Spleen (tissue), 11 donors: Measurements from ENCODE around the gene MRPS25. TPM values are rescaled to one million over a fixed set of nuclear protein-coding genes. Genes with fewer than 3 reads are reported as not detected.
A peak's percentile ranks its signal among the peaks of the same experiment; 100 is the strongest.

Experiments used
- DNase-seq: peaks from one replicate; pipeline ENCODE4 v3.0.0-alpha.2; 2020
- H3K27ac ChIP-seq, 8 donors: fragments of 200-600 bp; sonication (generic) in 7 of 8; 1 replicate in 4 of 8; 2 replicates in 4 of 8; pipeline versions ENCODE4 v1.5.0 to v1.8.0; 2016 to 2021; ENCODE audit warnings: inconsistent platforms in 4 of 8, mild to moderate bottlenecking in 4 of 8, moderate library complexity in 1 of 8
- H3K27me3 ChIP-seq, 7 donors: fragments of 200-600 bp; sonication (generic) in 6 of 7; replicated peaks in 1 of 7; 1 replicate in 4 of 7; 2 replicates in 3 of 7; pipeline versions ENCODE4 v1.5.0 to v1.8.0; 2016 to 2021; ENCODE audit warnings: inconsistent platforms in 3 of 7, mild to moderate bottlenecking in 1 of 7
- H3K36me3 ChIP-seq, 6 donors: fragments of 200-600 bp; sonication (generic) in 5 of 6; 1 replicate in 4 of 6; 2 replicates in 2 of 6; pipeline versions ENCODE4 v1.5.0 to v1.8.0; 2016 to 2021; ENCODE audit warnings: inconsistent platforms in 2 of 6
- H3K4me1 ChIP-seq, 6 donors: fragments of 200-600 bp; sonication (generic) in 5 of 6; 1 replicate in 3 of 6; 2 replicates in 3 of 6; pipeline versions ENCODE4 v1.5.0 to v1.8.0; 2016 to 2021; ENCODE audit warnings: inconsistent platforms in 3 of 6
- H3K4me3 ChIP-seq, 8 donors: fragments of 200-600 bp; sonication (generic) in 7 of 8; 1 replicate in 4 of 8; 2 replicates in 4 of 8; pipeline versions ENCODE4 v1.5.0 to v1.8.0; 2016 to 2021; ENCODE audit warnings: inconsistent platforms in 4 of 8, mild to moderate bottlenecking in 4 of 8, moderate library complexity in 2 of 8
- H3K9me3 ChIP-seq, 8 donors: fragments of 200-600 bp; sonication (generic) in 7 of 8; 1 replicate in 4 of 8; 2 replicates in 4 of 8; pipeline versions ENCODE4 v1.5.0 to v1.8.0; 2016 to 2021; ENCODE audit warnings: inconsistent platforms in 4 of 8
- POLR2A ChIP-seq, 3 donors: fragments of 450-650 bp; IDR thresholded peaks; one replicate each; pipeline ENCODE4 v1.5.1; 2017; ENCODE audit warnings: antibody characterized with exemption in 3 of 3, mild to moderate bottlenecking in 1 of 3
- POLR2AphosphoS5 ChIP-seq, 3 donors: sonication (generic); formaldehyde crosslinking; IDR thresholded peaks; one replicate each; pipeline ENCODE4 v1.5.1; 2017; ENCODE audit warnings: antibody characterized with exemption in 3 of 3
- WGBS, 5 donors: extraction: QIAGEN DNeasy Blood & Tissue Kit in 3 of 5; methylation state at CpG; one replicate each; pipeline versions ENCODE4 v1.1.5 to v1.1.7; 2013 to 2018; 5-methylcytosine and 5-hydroxymethylcytosine counted together
- intact Hi-C: fragments of 100-400 bp; cut with DNase I; formaldehyde crosslinking; loops from one replicate; pipeline ENCODE4 v1.15.0; 2023; ENCODE audit warnings: low total_unique reads
- polyA plus RNA-seq, 3 donors: library from polyadenylated mRNA; stranded (reverse); fragments of 200-250 nt; gene quantifications; one replicate each; pipeline ENCODE4 v1.2.1, GENCODE V29; 2013
- total RNA-seq, 7 donors: library from RNA; depleted of rRNA in 3 of 7; stranded (reverse); fragments of >200 nt in 3 of 7; fragmentation: NEBNext Ultra II Directional in 4 of 7; extraction: Animal tissue kit (Norgen Biotek cat#: 25700) in 4 of 7; gene quantifications; one replicate each; pipeline versions ENCODE4 v1.1.0 to v1.2.1, GENCODE V29; 2016 to 2021
- TF ChIP-seq, protein P1 (sequence below), 11 experiments: fragments of 200-600 bp in 7 of 11; fragments of 450-650 bp in 4 of 11; sonication (generic) in 4 of 11; IDR thresholded peaks in 8 of 11; conservative IDR thresholded peaks in 3 of 11; 1 replicate in 7 of 11; 2 replicates in 4 of 11; pipeline versions ENCODE4 v1.4.0 to v1.8.0; 2016 to 2021; ENCODE audit warnings: antibody characterized with exemption in 11 of 11, inconsistent platforms in 4 of 11, mild to moderate bottlenecking in 1 of 11
- donor health status: healthy with polysubstance abuse.
- donor health status: DM: no; HTN: no; CAD: no; lungs with moderate emphysema.
- donor health status: DM: no; HTN: no; CAD: no.
- donor health status: Bipolar disorder and iron deficiency.
- donor health status: healthy.
- donor health status: DM: no; HTN: no; CAD: no.
- donor health status: DM: yes; HTN: yes; CAD: no.

The MRPS25 gene
- total and polyA plus RNA-seq, 10 donors, result 23.8 to 85.1 (median 56.8) TPM

DNA sequence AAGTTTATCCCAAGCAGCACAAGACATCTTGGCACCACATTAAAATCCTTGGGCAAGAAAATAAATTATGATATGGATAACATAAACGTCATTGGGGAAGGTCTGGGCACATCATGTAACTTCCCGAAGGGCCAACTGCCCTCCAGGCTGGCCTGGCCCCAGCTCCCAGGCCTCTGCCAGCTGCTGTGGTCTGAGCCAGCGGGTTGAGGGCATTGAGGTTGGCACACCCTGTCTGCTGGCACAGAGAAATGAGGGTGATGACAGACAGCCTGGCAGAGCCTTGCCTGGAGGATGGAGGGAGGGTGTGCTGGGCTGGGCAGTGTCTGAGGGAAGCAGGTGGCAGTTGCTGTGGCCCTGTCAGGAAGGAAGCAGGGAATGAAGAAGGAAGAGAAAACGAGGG lies 37.1 kb upstream of the MRPS25 start:
- Histone ChIP-seq H3K9me3 (no peaks in the 10 kb centered on the region), H3K36me3 (no peaks in the 10 kb centered on the region), H3K27me3 (no peaks in the 10 kb centered on the region), H3K4me1 (peaks cover 10 to 56% (median 32%) of the 10 kb centered on the region in 6 donors), H3K4me3 (no peak overlapping the region), H3K27ac (peak overlapping the region in 6 of 8 donors; percentile 5 to 62 (median 58))
- 12 to 27% (median 15%) methylated on average over 4 of the region's 4 CpGs for WGBS, 5 donors
- intact Hi-C loops, result no loop called here
- peak; percentile 80 for DNase-seq
- peak; percentile 36 to 48 (median 48) for TF ChIP-seq POLR2AphosphoS5 (IDR thresholded peaks at IDR 0.05)
- no peak for TF ChIP-seq POLR2A (IDR thresholded peaks at IDR 0.05)

DNA sequence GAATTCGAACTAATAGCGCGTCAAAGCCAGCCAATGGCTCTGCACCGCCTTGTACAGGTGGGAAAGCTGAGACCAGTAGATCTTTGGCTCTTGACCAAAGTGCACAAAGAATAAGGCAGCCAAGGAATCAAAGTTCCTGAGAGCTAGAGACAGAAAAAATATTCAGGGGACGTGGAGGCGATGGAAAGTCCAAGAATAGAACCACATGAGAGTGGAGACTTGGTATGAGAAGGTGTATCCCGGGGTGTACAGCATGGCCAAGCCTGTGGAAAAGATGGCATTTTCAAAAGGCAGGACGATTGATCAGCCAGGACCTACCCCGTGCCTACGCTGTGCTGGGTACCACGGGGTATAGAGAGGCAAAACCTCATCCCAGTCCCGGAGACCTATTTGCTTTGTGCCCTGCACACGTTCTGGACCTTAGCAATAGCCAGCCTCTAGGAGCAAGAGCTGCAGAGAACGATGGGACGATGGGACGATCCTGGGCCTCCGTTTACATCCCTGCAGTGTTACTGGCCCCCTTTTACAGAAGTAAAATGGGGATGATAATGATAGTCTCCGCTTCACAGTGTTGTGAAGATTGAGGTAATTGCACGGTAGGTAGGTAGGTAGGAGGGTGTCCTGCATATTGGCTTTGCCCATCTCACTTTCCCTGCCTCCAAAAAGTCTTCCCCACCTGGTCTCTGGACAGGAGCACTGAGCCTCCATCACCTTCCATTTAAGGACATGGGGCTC lies 34.4 kb upstream of the MRPS25 start:
- no peak for TF ChIP-seq POLR2A (IDR thresholded peaks at IDR 0.05)
- no peak for TF ChIP-seq POLR2AphosphoS5 (IDR thresholded peaks at IDR 0.05)
- TF ChIP-seq, protein P1, sequence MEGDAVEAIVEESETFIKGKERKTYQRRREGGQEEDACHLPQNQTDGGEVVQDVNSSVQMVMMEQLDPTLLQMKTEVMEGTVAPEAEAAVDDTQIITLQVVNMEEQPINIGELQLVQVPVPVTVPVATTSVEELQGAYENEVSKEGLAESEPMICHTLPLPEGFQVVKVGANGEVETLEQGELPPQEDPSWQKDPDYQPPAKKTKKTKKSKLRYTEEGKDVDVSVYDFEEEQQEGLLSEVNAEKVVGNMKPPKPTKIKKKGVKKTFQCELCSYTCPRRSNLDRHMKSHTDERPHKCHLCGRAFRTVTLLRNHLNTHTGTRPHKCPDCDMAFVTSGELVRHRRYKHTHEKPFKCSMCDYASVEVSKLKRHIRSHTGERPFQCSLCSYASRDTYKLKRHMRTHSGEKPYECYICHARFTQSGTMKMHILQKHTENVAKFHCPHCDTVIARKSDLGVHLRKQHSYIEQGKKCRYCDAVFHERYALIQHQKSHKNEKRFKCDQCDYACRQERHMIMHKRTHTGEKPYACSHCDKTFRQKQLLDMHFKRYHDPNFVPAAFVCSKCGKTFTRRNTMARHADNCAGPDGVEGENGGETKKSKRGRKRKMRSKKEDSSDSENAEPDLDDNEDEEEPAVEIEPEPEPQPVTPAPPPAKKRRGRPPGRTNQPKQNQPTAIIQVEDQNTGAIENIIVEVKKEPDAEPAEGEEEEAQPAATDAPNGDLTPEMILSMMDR (IDR thresholded peaks at IDR 0.05 in 8 of 11, conservative IDR thresholded peaks at IDR 0.05 in 3 of 11), result no peak
- 16 to 27% (median 19%) methylated on average over 18 to 19 of the region's 19 CpGs for WGBS, 5 donors
- Histone ChIP-seq H3K4me3 (peak overlapping the region; percentile 62 to 88 (median 77)), H3K36me3 (peaks cover 2 to 24% (median 18%) of the 10 kb centered on the region in 6 donors), H3K4me1 (peaks cover 14 to 68% (median 41%) of the 10 kb centered on the region in 6 donors), H3K9me3 (no peaks in the 10 kb centered on the region), H3K27me3 (no peaks in the 10 kb centered on the region), H3K27ac (peak overlapping the region; percentile 79 to 94 (median 90))
- intact Hi-C loops, result no loop called here
- DNase-seq, result peak; percentile 79

DNA sequence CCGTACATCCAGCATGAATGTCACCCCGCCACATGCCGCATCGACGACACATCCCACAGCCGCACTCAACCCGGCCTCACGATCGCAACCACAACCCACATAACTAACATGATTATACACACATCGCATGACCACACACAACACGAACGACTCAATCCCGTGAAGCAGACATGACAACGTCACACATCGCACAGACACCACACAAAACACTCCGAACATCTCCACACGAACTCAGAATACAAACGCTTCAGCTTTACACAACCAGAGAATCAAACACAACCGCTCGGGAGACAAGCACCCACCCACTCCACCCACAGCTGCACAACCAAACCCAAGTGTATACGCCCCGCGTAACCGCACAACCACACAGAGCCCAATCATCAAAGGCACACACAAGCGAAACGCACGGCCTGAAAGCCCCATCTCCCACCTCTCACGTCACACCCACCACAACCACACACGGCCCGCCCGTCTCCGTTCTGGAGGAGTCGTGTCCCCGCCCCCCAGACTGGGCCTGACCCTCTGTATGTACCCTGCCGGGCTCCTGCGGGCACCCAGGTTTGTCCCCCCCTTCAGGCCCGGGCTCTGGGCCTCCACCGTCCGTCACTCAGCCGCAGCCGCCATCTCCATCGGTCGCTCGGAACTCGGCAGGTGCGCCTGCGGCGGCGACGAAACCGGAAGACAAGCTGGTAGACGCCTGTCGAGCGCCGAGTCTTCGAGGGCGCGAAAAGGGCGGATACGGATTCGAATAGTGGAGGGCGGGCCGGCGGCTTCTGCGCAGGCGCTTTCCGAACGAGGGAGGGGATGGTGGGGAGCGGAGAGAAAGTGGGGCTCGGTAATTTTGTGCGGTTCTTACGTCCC lies 33.6 kb upstream of the MRPS25 start, which contains the start of gene RBSN:
Gene RBSN (minus strand): TSS at position 646 of the 861 bp plus-strand sequence. CDS start 3,028 bp downstream, outside the sequence.
- Histone ChIP-seq H3K27me3 (no peaks in the 10 kb centered on the region), H3K4me3 (peak within 1 kb of the TSS; percentile 62 to 88 (median 77)), H3K4me1 (peaks cover 14 to 71% (median 41%) of the 10 kb centered on the region in 6 donors), H3K36me3 (peaks cover 2 to 32% (median 26%) of the 10 kb centered on the region in 6 donors), H3K9me3 (no peaks in the 10 kb centered on the region), H3K27ac (peak within 1 kb of the TSS; percentile 79 to 94 (median 90))
- intact Hi-C loops, result no loop called here
- TF ChIP-seq POLR2A (IDR thresholded peaks at IDR 0.05) (peak in 2 of 3 donors; percentile 42 to 74), POLR2AphosphoS5 (IDR thresholded peaks at IDR 0.05) (peak; percentile 94 to 98 (median 95))
- TF ChIP-seq, protein P1 (IDR thresholded peaks at IDR 0.05 in 8 of 11, conservative IDR thresholded peaks at IDR 0.05 in 3 of 11), result peak in 1 of 11 experiments; percentile 26
- WGBS, 5 donors, result 0 to 1% (median 0%) methylated on average over 66 to 72 of the region's 72 CpGs
- peak; percentile 100 for DNase-seq

DNA sequence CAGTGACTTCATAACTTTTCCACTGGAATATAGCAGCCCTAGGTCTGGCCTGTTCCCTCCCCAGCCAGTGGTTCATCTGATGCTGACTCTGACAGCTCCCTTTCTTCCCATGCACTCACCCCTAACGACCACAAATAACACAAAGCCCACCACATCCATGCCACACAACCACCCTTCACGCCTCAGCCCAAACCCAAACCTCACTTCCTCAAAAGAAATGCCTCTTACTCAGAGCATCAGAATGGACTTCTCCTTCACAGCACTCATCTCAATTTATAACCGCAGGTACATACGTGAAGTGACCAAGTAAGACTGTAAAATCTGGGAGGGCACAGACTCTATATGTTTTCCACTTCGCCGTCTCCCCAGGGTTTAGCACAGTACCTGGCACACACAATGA lies 32.8 kb upstream of the MRPS25 start:
- intact Hi-C loops, result no loop called here
- WGBS, 5 donors, result 18 to 33% (median 22%) methylated on average over 6 of the region's 6 CpGs
- Histone ChIP-seq H3K4me1 (peaks cover 14 to 68% (median 41%) of the 10 kb centered on the region in 6 donors), H3K9me3 (no peaks in the 10 kb centered on the region), H3K4me3 (peak overlapping the region; percentile 62 to 88 (median 77)), H3K36me3 (peaks cover 2 to 40% (median 33%) of the 10 kb centered on the region in 6 donors), H3K27ac (peak overlapping the region in 6 of 8 donors; percentile 46 to 94 (median 91)), H3K27me3 (no peaks in the 10 kb centered on the region)
- TF ChIP-seq POLR2AphosphoS5 (IDR thresholded peaks at IDR 0.05) (no peak), POLR2A (IDR thresholded peaks at IDR 0.05) (no peak)
- TF ChIP-seq, protein P1 (IDR thresholded peaks at IDR 0.05 in 8 of 11, conservative IDR thresholded peaks at IDR 0.05 in 3 of 11), result no peak
- no peak for DNase-seq
